Neural progenitor cell (in vitro differentiated cells): Measurements from ENCODE around the gene LARP6. TPM values are rescaled to one million over a fixed set of nuclear protein-coding genes. Genes with fewer than 3 reads are reported as not detected.

Source experiments
- DNase-seq: peaks from one replicate; pipeline ENCODE4 v3.0.0-alpha.2; 2016; ENCODE audit warnings: low spot score
- H2AFZ ChIP-seq: fragments of 200-600 bp; sonication (generic); replicated peaks from 2 replicates; pipeline ENCODE4 v1.6.1; 2016; ENCODE audit warnings: antibody characterized with exemption
- H3F3A ChIP-seq: fragments of 200-600 bp; sonication (generic); 2 replicates; pipeline ENCODE4 v1.6.1; 2016; ENCODE audit warnings: antibody characterized with exemption, low read depth
- H3K27ac ChIP-seq: fragments of 200-600 bp; sonication (generic); 2 replicates; pipeline ENCODE4 v1.5.1; 2016; ENCODE audit warnings: mild to moderate bottlenecking
- H3K27me3 ChIP-seq: fragments of 200-600 bp; sonication (generic); 2 replicates; pipeline ENCODE4 v1.6.1; 2016; ENCODE audit warnings: mild to moderate bottlenecking, moderate library complexity
- H3K36me3 ChIP-seq: fragments of 200-600 bp; sonication (generic); 2 replicates; pipeline ENCODE4 v1.5.1; 2016
- H3K4me1 ChIP-seq: fragments of 200-600 bp; sonication (generic); 2 replicates; pipeline ENCODE4 v1.6.1; 2016; ENCODE audit warnings: mixed run types
- H3K4me2 ChIP-seq: fragments of 200-600 bp; sonication (generic); 2 replicates; pipeline ENCODE4 v1.6.1; 2016
- H3K4me3 ChIP-seq: fragments of 200-600 bp; sonication (generic); 2 replicates; pipeline ENCODE4 v1.5.1; 2016
- H3K79me2 ChIP-seq: fragments of 200-600 bp; sonication (generic); 2 replicates; pipeline ENCODE4 v1.6.1; 2016; ENCODE audit warnings: low read depth
- H3K9ac ChIP-seq: fragments of 200-600 bp; sonication (generic); 2 replicates; pipeline ENCODE4 v1.6.1; 2016
- H3K9me3 ChIP-seq: fragments of 200-600 bp; sonication (generic); 2 replicates; pipeline ENCODE4 v1.5.1; 2016; ENCODE audit warnings: low read depth
- H4K20me1 ChIP-seq: fragments of 200-600 bp; sonication (generic); 2 replicates; pipeline ENCODE4 v1.6.1; 2016; ENCODE audit warnings: low read depth
- H3K27ac Mint-ChIP-seq: 3 replicates; pipeline ENCODE4 v1.8.0; 2021; ENCODE audit warnings: mixed read lengths
- H3K27me3 Mint-ChIP-seq: 2 replicates; pipeline ENCODE4 v1.8.0; 2022; ENCODE audit warnings: low read depth, mild to moderate bottlenecking, inconsistent platforms, moderate library complexity, mixed read lengths; ENCODE audit not compliant: insufficient read depth
- H3K36me3 Mint-ChIP-seq: 3 replicates; pipeline ENCODE4 v1.8.0; 2021; ENCODE audit warnings: mixed read lengths
- H3K4me1 Mint-ChIP-seq: 3 replicates; pipeline ENCODE4 v1.8.0; 2021; ENCODE audit warnings: mixed read lengths
- H3K4me3 Mint-ChIP-seq: 3 replicates; pipeline ENCODE4 v1.8.0; 2021; ENCODE audit warnings: mild to moderate bottlenecking, moderate library complexity, mixed read lengths
- H3K9me3 Mint-ChIP-seq: 3 replicates; pipeline ENCODE4 v1.8.0; 2020; ENCODE audit warnings: mixed read lengths
- EZH2 ChIP-seq: fragments of 200-600 bp; sonication (generic); IDR thresholded peaks from 2 replicates; pipeline ENCODE4 v1.6.1; 2017; ENCODE audit warnings: antibody characterized with exemption, mild to moderate bottlenecking, moderate library complexity
- EZH2phosphoT487 ChIP-seq: fragments of 200-600 bp; sonication (generic); IDR thresholded peaks from 2 replicates; pipeline ENCODE4 v1.6.1; 2017; ENCODE audit warnings: antibody characterized with exemption
- total RNA-seq: library from RNA; depleted of rRNA; stranded (reverse); fragments of >200 nt; gene quantifications from 2 replicates; pipeline ENCODE4 v1.2.3, GENCODE V29; 2015; ENCODE audit warnings: low replicate concordance
- TF ChIP-seq, protein P1 (sequence below): fragments of 200-600 bp; sonication (generic); IDR thresholded peaks from 2 replicates; pipeline ENCODE4 v1.5.1; 2017; ENCODE audit warnings: antibody characterized with exemption, mild to moderate bottlenecking

LARP6 gene
- total RNA-seq, 1 donor from 2014 or later, result 19.3 TPM

DNA sequence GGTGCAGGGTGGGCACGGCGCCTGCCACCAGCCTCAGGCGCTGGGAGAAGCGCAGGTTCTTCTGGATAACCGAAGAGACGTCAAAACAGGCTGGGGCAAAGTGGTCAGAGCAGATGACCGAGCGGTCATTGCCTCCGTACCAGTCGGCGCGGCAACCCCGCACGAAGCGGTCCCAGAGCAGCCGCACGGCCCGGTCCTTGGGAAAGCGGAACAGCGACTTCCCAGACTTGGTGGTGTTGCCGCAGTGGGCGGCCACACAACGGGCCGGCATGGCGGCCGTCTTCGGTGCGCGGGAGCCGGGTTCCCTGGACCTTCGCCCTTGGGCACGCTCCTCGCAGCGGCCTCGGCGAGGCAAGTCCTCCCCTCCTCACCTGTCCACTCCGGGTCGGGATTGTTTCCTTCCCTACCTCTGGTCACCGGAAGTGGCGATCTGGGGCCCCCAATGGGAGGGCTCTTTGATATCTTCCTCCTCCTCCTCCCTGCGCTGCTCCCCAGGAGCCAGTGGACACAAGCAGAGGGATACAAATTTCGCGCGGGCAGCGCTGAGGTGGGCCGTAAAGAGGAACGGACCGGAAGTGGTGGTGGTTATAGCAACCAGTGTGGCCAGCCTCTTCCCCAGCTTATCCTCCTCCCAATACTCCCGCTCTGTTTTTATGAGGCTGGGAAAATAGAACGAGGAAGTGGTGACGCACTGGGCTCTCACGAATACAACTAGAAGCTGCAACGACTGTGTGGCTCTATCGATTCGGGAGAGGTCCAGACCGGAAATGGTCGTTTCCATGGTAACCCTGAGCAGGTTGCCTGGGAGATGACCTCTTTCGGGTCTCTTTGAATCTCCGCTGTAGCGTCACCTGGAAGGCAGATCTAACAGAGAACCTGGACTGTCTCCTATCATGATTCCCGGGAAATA lies 38.3 kb upstream of the LARP6 start, which contains the start of the genes LRRC49 and THAP10:
TSS of gene LRRC49 (plus strand) at position 825 of the 910 bp plus-strand sequence. CDS start at position 894, 69 bp downstream.
TSS of gene THAP10 (minus strand) at position 432 of the 910 bp plus-strand sequence. CDS start at position 271, 161 bp downstream.
- peak within 1 kb of the TSS; percentile 98 for H3K4me3 Mint-ChIP-seq
- TF ChIP-seq EZH2phosphoT487 (no peak), EZH2 (no peak)
- TF ChIP-seq, protein P1, sequence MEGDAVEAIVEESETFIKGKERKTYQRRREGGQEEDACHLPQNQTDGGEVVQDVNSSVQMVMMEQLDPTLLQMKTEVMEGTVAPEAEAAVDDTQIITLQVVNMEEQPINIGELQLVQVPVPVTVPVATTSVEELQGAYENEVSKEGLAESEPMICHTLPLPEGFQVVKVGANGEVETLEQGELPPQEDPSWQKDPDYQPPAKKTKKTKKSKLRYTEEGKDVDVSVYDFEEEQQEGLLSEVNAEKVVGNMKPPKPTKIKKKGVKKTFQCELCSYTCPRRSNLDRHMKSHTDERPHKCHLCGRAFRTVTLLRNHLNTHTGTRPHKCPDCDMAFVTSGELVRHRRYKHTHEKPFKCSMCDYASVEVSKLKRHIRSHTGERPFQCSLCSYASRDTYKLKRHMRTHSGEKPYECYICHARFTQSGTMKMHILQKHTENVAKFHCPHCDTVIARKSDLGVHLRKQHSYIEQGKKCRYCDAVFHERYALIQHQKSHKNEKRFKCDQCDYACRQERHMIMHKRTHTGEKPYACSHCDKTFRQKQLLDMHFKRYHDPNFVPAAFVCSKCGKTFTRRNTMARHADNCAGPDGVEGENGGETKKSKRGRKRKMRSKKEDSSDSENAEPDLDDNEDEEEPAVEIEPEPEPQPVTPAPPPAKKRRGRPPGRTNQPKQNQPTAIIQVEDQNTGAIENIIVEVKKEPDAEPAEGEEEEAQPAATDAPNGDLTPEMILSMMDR, result no peak
- no peaks in the 10 kb centered on the region for H3K9me3 Mint-ChIP-seq
- Histone ChIP-seq H3F3A (peaks cover 18% of the 10 kb centered on the region), H4K20me1 (no peaks in the 10 kb centered on the region), H3K27ac (peak within 1 kb of the TSS; percentile 26), H2AFZ (peak within 1 kb of the TSS; percentile 89), H3K36me3 (peaks cover 3% of the 10 kb centered on the region), H3K4me1 (peaks cover 11% of the 10 kb centered on the region), H3K9ac (peak within 1 kb of the TSS; percentile 4), H3K9me3 (no peaks in the 10 kb centered on the region), H3K4me3 (peak within 1 kb of the TSS; percentile 69), H3K79me2 (peaks cover 53% of the 10 kb centered on the region), H3K27me3 (no peaks in the 10 kb centered on the region), H3K4me2 (peak within 1 kb of the TSS; percentile 80)
- H3K27ac Mint-ChIP-seq, result peak within 1 kb of the TSS; percentile 98
- peaks cover 11% of the 10 kb centered on the region for H3K36me3 Mint-ChIP-seq
- peak; percentile 94 for DNase-seq
- H3K27me3 Mint-ChIP-seq, result no peaks in the 10 kb centered on the region
- peaks cover 26% of the 10 kb centered on the region for H3K4me1 Mint-ChIP-seq

DNA sequence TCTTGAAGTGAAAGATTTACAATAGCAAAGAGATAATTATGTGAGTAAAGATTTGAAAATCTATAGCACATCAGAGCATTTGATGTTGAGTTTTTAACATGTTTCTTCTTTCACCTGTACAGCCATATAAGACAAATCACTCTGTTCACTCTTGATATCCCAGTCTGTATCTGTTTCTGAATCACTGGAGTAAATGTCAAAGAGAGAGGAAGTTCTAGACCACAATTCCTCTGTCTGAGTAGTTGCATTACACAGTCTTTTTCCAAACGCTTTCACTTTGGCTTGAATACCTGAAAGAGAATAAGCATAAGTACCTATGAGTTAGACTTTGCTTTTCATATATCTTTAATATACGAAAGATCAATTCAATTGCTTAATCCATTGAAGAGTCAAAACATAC lies 28.4 kb upstream of the LARP6 start:
- H3K79me2 ChIP-seq, result peaks cover 5% of the 10 kb centered on the region
- no peak overlapping the region for H3K9ac ChIP-seq
- no peak overlapping the region for H3K27ac ChIP-seq
- no peaks in the 10 kb centered on the region for H3K36me3 ChIP-seq
- H3K9me3 Mint-ChIP-seq, result no peaks in the 10 kb centered on the region
- no peak overlapping the region for H3K27ac Mint-ChIP-seq
- no peaks in the 10 kb centered on the region for H3K36me3 Mint-ChIP-seq
- no peaks in the 10 kb centered on the region for H3K27me3 Mint-ChIP-seq
- H3K4me1 Mint-ChIP-seq, result no peaks in the 10 kb centered on the region
- H3F3A ChIP-seq, result no peaks in the 10 kb centered on the region
- DNase-seq, result no peak
- no peaks in the 10 kb centered on the region for H3K4me1 ChIP-seq
- no peaks in the 10 kb centered on the region for H3K9me3 ChIP-seq
- H3K4me2 ChIP-seq, result no peak overlapping the region
- H3K27me3 ChIP-seq, result no peaks in the 10 kb centered on the region
- H3K4me3 Mint-ChIP-seq, result no peak overlapping the region
- no peaks in the 10 kb centered on the region for H4K20me1 ChIP-seq
- no peak overlapping the region for H3K4me3 ChIP-seq
- H2AFZ ChIP-seq, result no peak overlapping the region
- no peak for TF ChIP-seq EZH2
- TF ChIP-seq, protein P1, result no peak
- no peak for TF ChIP-seq EZH2phosphoT487

DNA sequence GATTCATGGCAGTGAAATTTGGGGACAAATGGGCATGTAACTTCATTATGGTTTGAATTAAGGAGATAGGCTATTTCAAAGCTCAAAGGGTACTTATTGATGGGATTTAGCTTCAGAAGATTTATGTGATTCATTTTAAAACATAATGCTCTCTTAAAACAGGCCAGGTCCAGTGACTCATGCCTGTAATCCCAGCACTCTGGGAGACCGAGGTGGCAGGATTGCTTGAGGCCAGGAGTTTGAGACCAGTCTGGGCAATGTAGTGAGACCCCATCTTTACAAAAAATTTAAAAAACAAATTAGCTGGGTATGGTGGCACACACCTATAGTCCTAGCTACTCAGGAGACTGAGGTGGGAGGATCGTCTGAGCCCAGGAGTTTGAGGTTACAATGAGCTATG lies 26.8 kb upstream of the LARP6 start:
- Histone ChIP-seq H3K9me3 (no peaks in the 10 kb centered on the region), H3K27ac (no peak overlapping the region), H3F3A (no peaks in the 10 kb centered on the region), H3K36me3 (no peaks in the 10 kb centered on the region), H3K4me3 (no peak overlapping the region), H3K79me2 (no peaks in the 10 kb centered on the region), H3K27me3 (no peaks in the 10 kb centered on the region), H2AFZ (no peak overlapping the region), H3K4me1 (no peaks in the 10 kb centered on the region), H3K4me2 (no peak overlapping the region), H4K20me1 (no peaks in the 10 kb centered on the region), H3K9ac (no peak overlapping the region)
- DNase-seq, result no peak
- H3K36me3 Mint-ChIP-seq, result no peaks in the 10 kb centered on the region
- H3K9me3 Mint-ChIP-seq, result no peaks in the 10 kb centered on the region
- no peak overlapping the region for H3K27ac Mint-ChIP-seq
- TF ChIP-seq EZH2phosphoT487 (no peak), EZH2 (no peak)
- TF ChIP-seq, protein P1, result no peak
- no peak overlapping the region for H3K4me3 Mint-ChIP-seq
- H3K27me3 Mint-ChIP-seq, result no peaks in the 10 kb centered on the region
- H3K4me1 Mint-ChIP-seq, result no peaks in the 10 kb centered on the region
